ENCODE measurements around the gene IFI27L1. TPM values are rescaled to one million over a fixed set of nuclear protein-coding genes. Genes with fewer than 3 reads are reported as not detected.

Gene IFI27L1
- total RNA-seq, 4 donors from 2014 or later = 3.4 to 9.3 (median 7.4) TPM

DNA sequence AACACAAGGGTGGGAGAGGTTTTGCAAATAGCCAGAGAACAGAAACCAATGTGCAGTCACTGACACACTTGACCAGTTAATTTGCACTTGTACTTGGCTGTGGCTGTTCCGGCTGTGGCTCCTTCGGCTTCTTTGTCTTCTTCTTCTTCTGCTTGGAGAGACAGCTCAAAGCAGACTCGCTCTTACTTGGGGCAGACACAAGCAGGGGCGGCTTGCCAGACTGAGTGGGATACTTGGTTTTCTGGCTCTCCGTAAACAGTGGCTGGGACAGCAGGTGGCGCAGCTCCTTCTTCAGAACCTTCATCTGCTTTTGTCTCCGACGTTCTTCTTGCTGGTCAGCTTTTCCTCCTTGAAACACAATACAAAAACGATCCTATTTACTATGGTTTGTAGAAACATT lies 30.0 kb upstream of the IFI27L1 start:
- no peak for ATAC-seq
- no peaks in the 10 kb centered on the region for H3K27me3 ChIP-seq
- H3K4me1 ChIP-seq = peaks cover 0 to 33% (median 6%) of the 10 kb centered on the region in 3 donors
- H3K36me3 ChIP-seq = peaks cover 8 to 100% of the 10 kb centered on the region in 2 donors
- TF ChIP-seq POLR2A (IDR thresholded peaks at IDR 0.05) (no peak), POLR2AphosphoS5 (IDR thresholded peaks at IDR 0.05) (no peak), EP300 (IDR thresholded peaks at IDR 0.05) (no peak)
- TF ChIP-seq, protein P1, sequence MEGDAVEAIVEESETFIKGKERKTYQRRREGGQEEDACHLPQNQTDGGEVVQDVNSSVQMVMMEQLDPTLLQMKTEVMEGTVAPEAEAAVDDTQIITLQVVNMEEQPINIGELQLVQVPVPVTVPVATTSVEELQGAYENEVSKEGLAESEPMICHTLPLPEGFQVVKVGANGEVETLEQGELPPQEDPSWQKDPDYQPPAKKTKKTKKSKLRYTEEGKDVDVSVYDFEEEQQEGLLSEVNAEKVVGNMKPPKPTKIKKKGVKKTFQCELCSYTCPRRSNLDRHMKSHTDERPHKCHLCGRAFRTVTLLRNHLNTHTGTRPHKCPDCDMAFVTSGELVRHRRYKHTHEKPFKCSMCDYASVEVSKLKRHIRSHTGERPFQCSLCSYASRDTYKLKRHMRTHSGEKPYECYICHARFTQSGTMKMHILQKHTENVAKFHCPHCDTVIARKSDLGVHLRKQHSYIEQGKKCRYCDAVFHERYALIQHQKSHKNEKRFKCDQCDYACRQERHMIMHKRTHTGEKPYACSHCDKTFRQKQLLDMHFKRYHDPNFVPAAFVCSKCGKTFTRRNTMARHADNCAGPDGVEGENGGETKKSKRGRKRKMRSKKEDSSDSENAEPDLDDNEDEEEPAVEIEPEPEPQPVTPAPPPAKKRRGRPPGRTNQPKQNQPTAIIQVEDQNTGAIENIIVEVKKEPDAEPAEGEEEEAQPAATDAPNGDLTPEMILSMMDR (IDR thresholded peaks at IDR 0.05) = peak in 3 of 4 experiments; percentile 42 to 60 (median 42)
- peak overlapping the region in 2 of 4 donors; percentile 29 to 41 for H3K27ac ChIP-seq
- no peaks in the 10 kb centered on the region for H3K9me3 ChIP-seq
- no peak overlapping the region for H3K4me3 ChIP-seq
- 29 to 47% methylated on average over 4 to 9 of the region's 9 CpGs for WGBS, 2 donors (ENCODE audit: low coverage in 1 of 2)

- TF ChIP-seq EP300 (IDR thresholded peaks at IDR 0.05) (no peak), POLR2AphosphoS5 (IDR thresholded peaks at IDR 0.05) (no peak), POLR2A (IDR thresholded peaks at IDR 0.05) (no peak)
- TF ChIP-seq, protein P1 (IDR thresholded peaks at IDR 0.05) = no peak
- no peaks in the 10 kb centered on the region for H3K9me3 ChIP-seq
- no peaks in the 10 kb centered on the region for H3K27me3 ChIP-seq
- H3K4me1 ChIP-seq = peaks cover 0 to 34% (median 6%) of the 10 kb centered on the region in 3 donors
- no peak for ATAC-seq
- peak overlapping the region in 2 of 4 donors; percentile 29 to 41 for H3K27ac ChIP-seq
- WGBS, 2 donors (ENCODE audit: low coverage in 1 of 2) = 60 to 100% methylated on average over 1 of the region's 3 CpGs
- H3K36me3 ChIP-seq = peaks cover 8 to 100% of the 10 kb centered on the region in 2 donors
- no peak overlapping the region for H3K4me3 ChIP-seq
Measured at GRCh38 chr14:94051779-94052178, 29.3 kb upstream of the IFI27L1 start.

- peak overlapping the region in 1 of 4 donors; percentile 41 for H3K27ac ChIP-seq
- H3K4me1 ChIP-seq = peaks cover 0 to 38% (median 6%) of the 10 kb centered on the region in 3 donors
- WGBS, 2 donors (ENCODE audit: low coverage in 1 of 2) = 100% methylated on average over 1 of the region's 1 CpG; no CpG with 5 or more reads in 1 of the 2 donors
- H3K36me3 ChIP-seq = peaks cover 8 to 100% of the 10 kb centered on the region in 2 donors
- no peak for ATAC-seq
- TF ChIP-seq, protein P1 (IDR thresholded peaks at IDR 0.05) = no peak
- TF ChIP-seq EP300 (IDR thresholded peaks at IDR 0.05) (no peak), POLR2A (IDR thresholded peaks at IDR 0.05) (no peak), POLR2AphosphoS5 (IDR thresholded peaks at IDR 0.05) (no peak)
- no peaks in the 10 kb centered on the region for H3K9me3 ChIP-seq
- no peak overlapping the region for H3K4me3 ChIP-seq
- H3K27me3 ChIP-seq = no peaks in the 10 kb centered on the region
Measured at GRCh38 chr14:94052199-94052598, 28.9 kb upstream of the IFI27L1 start.

GRCh38 chr14:94052662-94053061 lies 28.4 kb upstream of the IFI27L1 start:
- 94 to 98% methylated on average over 3 to 4 of the region's 4 CpGs for WGBS, 2 donors (ENCODE audit: low coverage in 1 of 2)
- Histone ChIP-seq H3K9me3 (no peaks in the 10 kb centered on the region), H3K27me3 (no peaks in the 10 kb centered on the region), H3K36me3 (peaks cover 8 to 100% of the 10 kb centered on the region in 2 donors), H3K4me3 (no peak overlapping the region), H3K27ac (no peak overlapping the region), H3K4me1 (peaks cover 0 to 43% (median 6%) of the 10 kb centered on the region in 3 donors)
- TF ChIP-seq EP300 (IDR thresholded peaks at IDR 0.05) (no peak), POLR2AphosphoS5 (IDR thresholded peaks at IDR 0.05) (no peak), POLR2A (IDR thresholded peaks at IDR 0.05) (no peak)
- TF ChIP-seq, protein P1 (IDR thresholded peaks at IDR 0.05) = no peak
- ATAC-seq = no peak

DNA sequence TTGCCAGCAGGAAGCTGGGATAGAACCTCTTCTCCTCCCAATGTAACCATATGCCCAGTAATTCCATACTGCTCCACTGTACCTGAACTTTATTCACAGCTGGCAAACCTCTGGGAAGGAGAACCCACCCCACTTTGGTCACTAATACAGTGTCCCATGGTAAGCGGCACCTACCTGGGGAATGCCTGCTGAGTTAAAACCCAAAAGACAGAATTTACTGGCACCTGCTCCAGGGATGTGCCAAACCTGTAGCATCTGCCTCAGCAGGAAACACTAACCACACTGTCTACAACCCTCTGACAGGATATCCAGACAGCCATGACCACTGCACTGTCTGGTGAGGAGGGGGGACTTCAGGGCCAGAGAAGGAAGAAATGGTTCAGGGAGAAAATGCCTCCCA lies 26.7 kb upstream of the IFI27L1 start:
- Histone ChIP-seq H3K4me3 (no peak overlapping the region), H3K36me3 (peaks cover 8 to 100% of the 10 kb centered on the region in 2 donors), H3K4me1 (peaks cover 0 to 45% (median 6%) of the 10 kb centered on the region in 3 donors), H3K27ac (no peak overlapping the region), H3K27me3 (no peaks in the 10 kb centered on the region), H3K9me3 (no peaks in the 10 kb centered on the region)
- no peak for ATAC-seq
- TF ChIP-seq POLR2AphosphoS5 (IDR thresholded peaks at IDR 0.05) = no peak
- WGBS, 2 donors (ENCODE audit: low coverage in 1 of 2) = 100% methylated on average over 1 of the region's 1 CpG; no CpG with 5 or more reads in 1 of the 2 donors
